HG03521 (cell line): ENCODE measurements around the gene EFNA5.
A peak's percentile ranks its signal among the peaks of the same experiment; 100 is the strongest.
"Not testable (repeated sequence)": the region's sequence is repeated elsewhere in the genome, so short reads cannot be mapped to it uniquely, and the experiment has no call there.

Experiments used
- ATAC-seq: cut with Tn5 transposase; IDR thresholded peaks from one replicate; pipeline ENCODE4 v1.9.1; 2021; ENCODE audit warnings: mild to moderate bottlenecking, moderate library complexity; ENCODE audit not compliant: unreplicated experiment

Gene EFNA5

DNA sequence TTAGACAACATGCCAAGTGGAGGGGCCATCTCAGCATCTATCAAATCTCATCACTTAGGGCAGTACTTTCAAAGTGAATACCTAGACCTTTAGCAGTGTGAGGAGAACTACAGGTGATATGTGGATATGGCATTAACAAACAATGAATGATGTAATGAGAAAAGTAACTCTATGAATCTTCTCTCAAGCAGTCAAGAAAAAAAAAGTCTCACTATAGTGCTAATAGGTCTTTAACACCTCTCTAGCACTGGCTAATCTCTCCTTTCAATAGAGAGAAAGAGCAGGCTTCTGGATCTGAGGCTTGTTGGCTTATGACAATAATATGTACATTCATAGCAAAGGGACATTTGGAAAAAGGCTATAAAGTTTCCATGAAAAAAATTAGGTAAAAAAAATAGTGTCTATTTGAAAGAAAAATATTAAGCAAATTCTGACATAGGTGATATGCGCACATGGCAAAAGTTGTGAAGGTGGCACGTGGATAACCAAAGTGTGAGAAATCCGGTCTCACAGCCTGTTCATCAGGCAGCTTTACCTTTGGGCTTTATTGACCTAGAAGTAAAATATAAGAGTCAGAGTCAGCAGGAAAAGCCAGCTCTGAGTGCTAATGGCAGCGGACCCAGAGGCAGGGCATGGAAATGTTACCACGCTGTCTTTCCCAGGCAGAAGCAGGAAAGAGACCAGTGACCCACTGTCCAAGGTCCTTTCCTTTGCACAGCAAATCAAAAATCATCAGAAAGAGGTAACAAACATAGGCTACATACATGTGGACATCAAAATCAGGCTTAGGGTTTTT, 203.4 kb downstream of the EFNA5 start:
- ATAC-seq: no peak

DNA sequence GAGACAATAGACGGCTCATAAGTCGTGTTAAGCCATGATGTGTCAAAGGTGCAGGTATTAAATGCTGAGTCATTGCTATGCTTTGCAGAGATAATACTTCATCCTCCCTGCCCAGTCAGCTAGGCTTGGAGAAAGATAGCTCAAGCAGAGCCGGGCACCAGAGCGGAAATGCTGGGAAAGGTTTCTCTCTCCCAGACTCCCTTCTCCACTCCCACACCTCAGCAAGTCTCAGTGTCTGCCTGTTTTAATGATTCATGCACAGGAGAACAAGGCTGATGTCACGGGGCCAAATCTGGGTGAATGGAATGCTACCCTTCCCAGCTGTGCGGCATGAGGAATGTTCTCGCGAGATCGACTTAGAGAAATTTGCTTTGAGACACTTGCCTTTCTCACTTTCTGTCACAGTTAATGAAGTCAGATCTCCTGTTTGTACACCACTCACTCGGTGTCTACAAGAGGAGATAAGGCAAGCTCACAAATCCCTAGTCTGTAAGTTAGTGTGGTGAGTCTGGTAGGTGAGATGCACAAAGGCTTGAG, 204.4 kb downstream of the EFNA5 start:
- no peak for ATAC-seq

DNA sequence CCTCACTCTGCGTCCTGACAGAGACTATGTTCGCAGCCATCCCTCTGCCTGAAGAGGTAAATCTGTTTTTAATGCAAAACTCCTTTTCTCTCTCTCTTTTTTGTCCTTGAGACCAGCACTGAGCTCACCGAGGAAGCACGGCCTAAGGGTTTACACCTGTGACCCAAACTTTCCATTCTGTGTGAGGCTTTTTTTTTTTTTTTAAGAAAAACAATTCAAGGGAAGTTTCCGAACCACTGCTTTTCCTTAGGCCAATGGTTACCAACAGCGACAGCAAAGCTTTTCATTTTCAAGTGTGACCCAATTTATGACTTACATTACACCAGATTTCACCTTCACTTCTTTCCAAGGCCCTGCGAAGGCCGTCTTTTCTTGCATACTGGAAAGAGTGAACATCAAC, 205.9 kb downstream of the EFNA5 start:
- no peak for ATAC-seq

DNA sequence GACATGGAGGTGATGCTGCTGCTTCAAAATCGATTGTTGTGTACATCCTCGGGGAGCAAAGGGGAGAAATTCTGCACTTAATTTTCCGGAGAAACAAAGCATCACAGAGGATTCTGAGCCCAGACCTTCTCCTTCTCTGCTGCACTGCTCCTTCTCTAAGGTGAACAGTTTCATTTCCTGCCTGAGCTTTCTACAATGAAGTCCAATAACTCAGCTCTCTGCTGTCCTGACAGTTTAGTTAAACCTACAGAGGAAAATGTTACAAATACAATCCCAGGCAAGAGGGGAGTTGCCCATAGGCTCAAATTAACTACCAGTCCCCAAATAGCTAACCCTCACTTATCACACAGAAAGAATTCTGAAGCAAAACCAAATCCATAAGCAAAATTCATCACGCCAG, 206.3 kb downstream of the EFNA5 start:
- ATAC-seq: no peak

DNA sequence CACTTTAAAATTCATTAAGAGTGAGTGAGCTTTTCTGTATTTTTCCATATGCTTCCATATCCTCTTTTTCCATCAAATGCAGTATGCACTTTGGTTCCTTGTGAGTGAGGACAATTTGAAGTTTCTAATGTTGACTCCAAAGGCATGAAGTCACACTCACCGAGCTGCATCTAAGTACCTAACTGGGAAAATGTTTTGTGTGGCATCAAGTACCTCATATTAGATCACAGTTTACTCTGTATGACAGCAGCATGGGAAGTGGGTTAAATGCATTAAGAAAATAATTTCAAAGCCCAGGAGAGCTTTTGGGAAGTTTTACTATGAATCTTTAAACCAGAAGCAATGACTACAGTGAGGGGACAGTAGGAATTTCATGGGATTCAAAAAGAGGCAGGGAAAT, 207.0 kb downstream of the EFNA5 start:
- no peak for ATAC-seq

DNA sequence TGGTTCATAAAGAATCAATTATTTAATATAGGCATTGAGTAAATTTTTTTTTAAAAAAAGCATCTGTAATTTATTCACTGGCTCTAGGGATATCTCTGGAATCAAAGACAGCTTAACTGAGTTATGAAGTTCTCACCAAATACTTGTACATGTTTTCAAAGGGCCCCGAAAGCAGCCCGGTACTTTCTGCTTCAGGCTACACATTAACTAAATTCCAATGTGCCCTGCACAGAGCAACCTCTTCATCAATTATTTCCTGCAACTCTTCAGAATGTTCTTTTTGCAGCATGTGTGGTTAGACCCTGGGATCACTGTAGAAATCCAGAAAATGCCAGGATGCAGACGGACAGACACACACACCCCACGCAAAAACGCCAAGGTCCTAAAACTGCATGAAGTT, 209.0 kb downstream of the EFNA5 start:
- ATAC-seq: no peak

DNA sequence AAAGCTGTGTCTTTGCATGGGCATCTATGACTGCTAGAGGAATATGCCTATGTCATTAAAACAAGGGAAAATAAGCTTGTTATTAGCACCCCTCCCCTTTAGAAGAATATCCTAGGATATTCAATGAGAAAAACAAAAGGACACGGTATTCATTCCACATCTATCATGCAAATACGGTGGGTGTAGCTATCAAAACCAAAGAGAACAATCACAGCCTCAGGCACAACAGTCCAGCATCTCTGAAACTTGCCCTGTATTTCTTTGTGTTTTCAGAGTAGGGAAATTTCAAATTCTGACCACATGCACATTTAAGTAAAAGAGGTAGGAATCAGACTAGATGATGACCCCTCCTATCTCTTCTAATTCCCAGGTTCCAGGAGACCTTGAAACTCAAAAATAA, 209.9 kb downstream of the EFNA5 start:
- ATAC-seq: no peak

DNA sequence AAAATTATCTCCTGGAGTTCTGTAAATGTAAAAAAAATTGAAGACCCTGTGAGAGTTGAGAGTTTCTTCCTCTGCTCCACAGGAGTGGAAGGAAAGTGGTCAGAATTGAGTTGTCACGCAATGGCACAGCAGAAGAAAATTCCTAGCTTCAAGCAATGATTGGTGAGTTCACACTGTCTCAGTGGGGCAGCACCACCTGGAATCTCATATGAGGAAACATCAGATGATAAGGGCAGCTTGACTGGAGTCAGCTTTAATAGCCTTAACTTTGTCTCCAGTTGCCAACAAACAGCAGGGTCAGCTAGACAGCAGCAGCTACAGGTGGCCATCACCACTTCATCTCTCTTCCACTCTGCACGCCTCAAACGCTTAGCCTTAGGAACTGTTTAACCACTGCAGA, 211.1 kb downstream of the EFNA5 start:
- no peak for ATAC-seq

DNA sequence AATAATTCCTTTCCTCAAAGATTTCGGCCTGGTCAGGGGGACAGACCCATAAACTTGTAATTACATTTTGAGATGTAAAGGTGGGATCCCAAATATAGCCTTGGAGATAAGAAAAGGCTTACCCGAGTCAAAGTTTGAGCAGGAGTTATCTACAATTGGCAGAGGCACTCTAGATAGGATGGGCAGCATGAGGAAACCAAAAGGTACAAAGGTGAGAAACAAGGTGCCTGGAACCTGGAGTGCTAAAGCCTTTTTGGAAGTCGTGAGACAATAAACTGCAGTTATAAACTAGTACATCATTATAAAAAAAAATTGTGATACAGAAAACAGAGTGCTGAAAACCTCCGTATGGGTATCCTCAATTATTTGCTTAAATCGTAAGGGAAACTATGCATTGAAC, 212.4 kb downstream of the EFNA5 start:
- ATAC-seq: no peak

DNA sequence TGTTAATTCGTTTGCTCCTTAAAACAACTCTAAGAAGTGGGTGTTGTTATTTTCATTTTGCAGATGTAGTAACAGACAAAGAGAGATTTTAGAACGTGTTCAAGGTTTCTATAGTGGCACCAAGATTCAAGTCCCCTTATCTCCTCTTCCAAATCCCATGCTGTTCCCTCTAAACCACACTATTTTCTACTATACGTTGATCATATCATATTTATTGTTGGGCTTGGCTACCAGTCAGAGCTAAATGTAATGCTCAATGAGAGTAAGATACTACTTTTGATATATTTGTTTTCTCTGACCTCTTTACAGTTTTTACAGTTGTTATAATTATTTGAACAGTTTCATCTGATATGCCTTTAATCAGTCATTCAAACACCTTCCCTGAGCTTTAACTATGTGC, 212.9 kb downstream of the EFNA5 start:
- no peak for ATAC-seq

DNA sequence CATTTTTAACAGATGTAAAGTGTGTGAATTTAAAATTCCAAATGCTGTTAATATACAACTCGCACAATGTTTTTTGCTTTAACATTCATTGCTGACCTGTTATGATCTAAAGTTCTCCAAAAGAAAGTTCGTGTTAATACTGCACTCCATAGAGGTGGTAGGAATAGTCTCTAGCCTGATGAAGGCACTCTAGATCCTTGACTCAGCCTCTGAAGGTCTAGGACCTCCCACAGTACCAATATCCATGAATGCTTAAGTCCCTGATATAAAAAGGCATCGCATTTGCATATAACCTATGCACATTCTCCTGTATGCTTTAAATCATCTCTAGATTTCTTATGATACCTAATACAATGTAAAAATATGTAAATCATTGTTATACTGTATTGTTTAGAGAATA, 213.6 kb downstream of the EFNA5 start:
- ATAC-seq: no peak

DNA sequence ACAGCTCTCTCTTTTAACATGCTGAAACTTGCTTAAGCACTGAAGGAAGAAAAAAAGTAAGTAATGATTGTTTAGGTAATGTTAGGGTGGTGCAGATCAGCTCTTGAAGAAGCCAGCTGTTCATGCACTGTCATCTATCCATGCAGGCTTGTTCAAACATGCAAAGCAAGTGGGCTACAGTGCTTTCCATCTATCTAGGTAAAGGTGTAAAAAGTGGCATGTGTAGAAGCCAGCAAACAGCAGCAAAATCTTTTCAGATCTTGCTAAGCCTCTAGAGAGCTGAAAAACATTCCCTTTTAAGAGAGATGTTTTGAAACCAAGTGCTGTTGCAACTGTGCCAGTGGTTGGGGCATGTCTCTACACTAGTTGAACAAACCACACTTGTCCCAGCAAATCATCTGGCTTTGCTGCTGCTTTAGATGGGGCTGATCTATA, 214.4 kb downstream of the EFNA5 start:
- ATAC-seq: peak; percentile 65

DNA sequence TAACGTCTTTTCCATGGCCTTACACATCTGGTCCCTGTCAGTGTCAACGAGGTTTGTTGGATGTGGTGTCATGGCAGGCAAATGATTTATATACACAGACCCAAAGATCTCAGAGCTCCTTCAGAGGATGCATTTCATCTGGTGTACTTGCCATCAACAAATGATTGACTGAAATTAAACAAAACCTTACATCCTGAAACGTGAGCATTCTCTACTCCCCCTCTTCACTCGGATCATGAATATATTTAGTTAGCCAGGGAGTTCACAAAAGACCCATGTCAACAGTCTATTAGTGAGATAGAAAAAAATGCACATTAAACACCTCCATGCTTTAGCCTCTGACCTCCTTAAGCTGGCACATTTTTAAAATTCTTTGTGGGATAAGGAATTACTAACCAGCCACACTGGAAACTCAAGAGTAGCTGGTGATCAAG, 215.6 kb downstream of the EFNA5 start:
- no peak for ATAC-seq

DNA sequence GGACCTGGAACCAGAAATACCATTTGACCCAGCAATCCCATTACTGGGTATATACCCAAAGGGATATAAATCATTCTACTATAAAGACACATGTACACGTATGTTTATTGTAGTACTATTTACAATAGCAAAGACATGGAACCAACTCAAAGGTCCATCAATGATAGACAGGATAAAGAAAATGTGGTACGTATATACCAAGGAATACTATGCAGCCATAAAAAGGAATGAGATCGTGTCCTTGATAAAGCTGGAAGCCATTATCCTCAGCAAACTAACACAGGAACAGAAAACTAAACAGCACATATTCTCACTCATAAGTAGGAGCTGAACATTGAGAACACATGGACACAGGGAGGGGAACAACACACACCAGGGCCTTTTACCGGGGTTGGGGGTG, 218.9 kb downstream of the EFNA5 start:
- not testable (repeated sequence) for ATAC-seq

DNA sequence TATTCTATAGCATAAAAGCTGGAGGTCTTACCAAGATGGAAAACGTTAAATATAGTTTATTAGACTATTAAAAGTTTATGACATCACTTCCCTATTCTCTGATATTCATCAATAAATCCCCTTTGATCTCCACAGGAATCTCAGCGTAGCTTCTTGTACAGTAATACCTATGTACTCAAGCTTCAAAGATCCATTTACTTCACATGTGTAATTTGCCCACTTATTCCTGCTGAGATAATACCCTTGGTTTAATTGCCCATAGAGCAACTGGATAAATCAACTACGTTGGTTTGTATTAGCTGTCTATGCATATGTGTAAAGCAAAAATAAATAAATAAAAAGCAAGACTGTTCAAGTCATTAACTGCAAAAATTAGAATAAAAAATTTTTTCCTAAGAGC, 219.7 kb downstream of the EFNA5 start:
- ATAC-seq: no peak

DNA sequence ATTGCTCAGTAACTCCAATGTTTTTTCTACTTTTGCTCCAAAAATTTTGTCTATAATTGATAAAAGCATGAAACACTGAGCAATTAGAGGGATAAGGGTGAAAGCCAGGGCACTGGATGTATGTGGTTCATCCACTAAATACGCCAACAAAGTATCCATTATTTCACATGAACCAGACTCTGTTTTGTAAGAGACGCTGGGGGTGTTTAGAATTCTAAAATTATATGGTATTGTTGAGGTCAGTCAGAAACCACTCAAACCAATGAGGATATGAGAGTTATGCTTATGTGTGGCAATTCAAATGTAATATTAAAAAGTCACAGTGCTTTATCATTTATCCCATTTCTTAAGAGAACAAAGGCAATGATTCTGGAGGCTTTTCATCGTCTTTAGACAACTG, 220.2 kb downstream of the EFNA5 start:
- no peak for ATAC-seq

DNA sequence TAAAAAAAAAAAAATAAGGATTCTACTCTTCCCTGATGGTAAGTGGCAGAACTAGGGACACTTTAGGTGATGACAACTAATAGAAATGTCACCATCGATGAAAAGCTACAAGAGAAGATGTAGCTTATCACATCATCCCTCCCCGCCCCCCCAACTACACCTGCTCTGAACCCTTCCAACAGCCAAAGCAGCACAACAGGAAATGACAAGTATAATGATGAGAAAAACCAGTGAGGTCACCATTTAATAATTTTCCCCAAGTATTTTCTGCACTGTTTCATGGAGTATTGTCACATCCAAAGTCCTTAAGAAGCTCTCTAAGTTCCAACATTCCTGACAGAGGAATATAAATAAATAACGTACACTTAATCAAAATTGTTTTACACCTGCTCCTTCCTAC, 221.4 kb downstream of the EFNA5 start:
- no peak for ATAC-seq

DNA sequence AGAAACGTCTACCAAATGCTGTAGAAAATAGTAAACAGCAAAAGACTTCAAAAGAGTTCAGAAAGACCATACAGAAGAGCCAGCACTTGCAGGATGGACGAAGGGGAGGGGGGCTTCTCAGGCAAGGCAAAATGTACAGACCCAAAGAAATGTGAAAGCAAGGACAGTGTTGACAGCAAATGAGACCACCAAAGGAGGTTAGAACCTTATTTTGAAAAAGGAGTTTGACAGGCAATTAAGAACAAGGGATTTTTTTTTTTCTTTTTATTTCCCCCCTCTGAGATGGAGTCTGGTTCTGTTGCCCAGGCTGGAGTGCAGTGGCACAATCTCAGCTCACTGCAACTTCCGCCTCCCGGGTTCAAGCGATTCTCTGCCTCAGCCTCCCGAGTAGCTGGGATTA, 223.2 kb downstream of the EFNA5 start:
- no peak for ATAC-seq

DNA sequence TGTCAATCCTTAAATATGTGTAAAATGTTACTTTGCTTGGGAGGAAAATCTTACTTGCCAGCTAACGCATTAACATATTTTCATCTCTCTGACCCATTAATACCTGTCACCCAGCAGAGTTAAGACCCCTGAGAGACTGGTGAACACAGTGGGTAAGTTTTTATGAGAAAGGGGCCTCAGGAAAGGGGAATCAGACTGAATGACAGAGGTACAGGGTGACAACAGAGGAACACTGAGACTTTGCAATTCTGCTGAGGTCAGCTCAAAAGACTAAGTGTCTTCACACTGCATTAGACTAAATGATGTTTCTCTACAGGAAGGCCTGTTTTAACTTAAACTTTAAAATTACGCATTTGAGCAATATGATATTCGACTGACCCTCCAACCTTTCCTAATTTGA, 223.8 kb downstream of the EFNA5 start:
- no peak for ATAC-seq

DNA sequence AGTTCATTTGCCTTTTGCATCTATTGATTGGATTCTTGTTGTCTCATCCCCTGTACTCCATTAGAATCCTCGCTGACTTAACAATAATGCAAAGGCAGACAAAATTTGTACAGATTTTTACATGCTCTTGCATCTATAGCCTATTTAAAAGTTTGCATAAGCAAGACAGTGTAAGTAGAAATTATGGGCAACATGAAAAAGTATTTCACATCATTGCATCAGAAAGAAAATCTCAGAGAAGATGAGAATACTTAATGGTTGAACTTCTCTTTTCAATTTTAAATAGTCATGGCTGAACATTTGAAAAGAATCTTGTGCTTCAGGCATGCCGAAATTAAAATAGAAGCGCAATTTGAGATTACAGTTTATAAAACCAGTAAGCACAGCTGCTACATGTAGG, 226.4 kb downstream of the EFNA5 start:
- ATAC-seq: no peak

DNA sequence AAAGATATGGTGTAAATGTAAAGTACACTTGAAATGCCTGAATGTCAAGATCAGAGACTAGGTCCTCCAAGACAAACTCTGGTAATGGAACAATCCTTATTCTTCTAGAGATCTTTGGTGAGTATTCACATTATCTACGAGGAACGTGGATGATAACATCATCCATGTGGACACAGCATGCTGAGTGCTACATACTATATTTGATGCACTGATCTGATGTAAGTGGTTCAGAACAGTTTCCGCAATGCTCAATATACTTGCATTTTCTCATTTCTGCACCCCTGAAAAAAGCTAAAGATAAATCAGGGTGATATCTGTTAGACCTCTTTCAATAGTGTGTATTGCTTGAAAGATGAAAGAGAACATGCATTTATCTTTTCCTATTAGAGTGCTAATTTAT, 226.8 kb downstream of the EFNA5 start:
- no peak for ATAC-seq

DNA sequence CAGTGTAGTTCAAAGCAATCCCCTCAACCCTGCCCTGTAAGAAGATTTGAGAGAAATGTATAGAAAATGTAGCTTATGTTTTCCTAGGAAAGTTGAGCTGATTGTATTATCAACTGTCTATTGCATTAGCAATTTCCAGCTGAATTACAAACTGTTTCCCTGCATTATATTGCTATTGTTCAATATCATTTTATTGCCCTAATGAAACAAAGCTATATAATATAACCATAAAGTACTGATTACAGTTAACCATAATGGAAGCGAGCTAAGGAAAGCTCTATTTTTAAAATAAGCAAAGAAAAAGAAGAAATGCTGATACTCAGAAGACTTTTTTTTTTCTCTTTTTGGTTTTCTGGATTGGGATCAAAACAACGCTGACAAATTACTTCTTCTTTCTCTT, 228.3 kb downstream of the EFNA5 start:
- ATAC-seq: no peak

DNA sequence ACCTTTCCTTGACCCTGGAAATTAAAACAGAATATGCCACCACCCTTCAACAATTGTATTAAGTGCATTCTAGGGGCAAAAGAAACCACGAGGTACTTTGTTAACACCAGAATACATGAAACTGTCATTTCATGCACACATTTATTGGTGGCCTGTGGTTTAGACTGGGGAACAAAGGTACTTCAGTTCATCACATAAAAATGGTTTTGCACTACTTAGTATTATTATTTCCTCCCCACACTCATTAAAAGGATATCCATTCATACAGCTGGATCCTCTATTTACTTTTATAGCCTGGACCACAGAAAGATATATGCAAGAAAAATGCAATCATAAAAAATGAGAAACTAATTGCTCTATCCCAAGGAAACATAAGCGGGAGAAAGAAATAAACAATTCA, 230.9 kb downstream of the EFNA5 start:
- ATAC-seq: no peak
